K562 (cell line): ENCODE measurements around the gene LNPEP. TPM values are rescaled to one million over a fixed set of nuclear protein-coding genes. Genes with fewer than 3 reads are reported as not detected.

ENCODE experiments used
- FOXK1 ChIP-seq: sonication (generic); formaldehyde crosslinking; IDR thresholded peaks from 2 replicates; pipeline ENCODE4 v1.8.0; 2022; ENCODE audit warnings: missing genetic modification reagents, mild to moderate bottlenecking, borderline replicate concordance
- JUND ChIP-seq, 2 experiments: IDR thresholded peaks; 2 replicates in 1 of 2; 3 replicates in 1 of 2; pipeline ENCODE4 v1.6.1; 2011; ENCODE audit warnings: borderline replicate concordance in 2 of 2, low read depth in 2 of 2, low read length in 2 of 2, improper control_type of control experiment in 1 of 2, missing biosample characterization in 1 of 2, missing genetic modification characterization in 1 of 2, missing genetic modification reagents in 1 of 2
- PHF21A ChIP-seq: fragments of 450-650 bp; IDR thresholded peaks from 2 replicates; pipeline ENCODE4 v1.6.1; 2017; ENCODE audit warnings: low read depth, borderline replicate concordance
- RBBP5 ChIP-seq: fragments of 200-600 bp; sonication (generic); IDR thresholded peaks from 2 replicates; pipeline ENCODE4 v1.6.1; 2012; ENCODE audit warnings: borderline replicate concordance, mild to moderate bottlenecking, low read length, control low read depth, inconsistent platforms; ENCODE audit not compliant: insufficient read depth, poor library complexity, severe bottlenecking
- RUNX1 ChIP-seq: sonication (generic); IDR thresholded peaks from 2 replicates; pipeline ENCODE4 v1.6.1; 2016; ENCODE audit warnings: antibody characterized with exemption, low read depth
- ZNF217 ChIP-seq: sonication (generic); formaldehyde crosslinking; IDR thresholded peaks from 2 replicates; pipeline ENCODE4 v1.8.0; 2022; ENCODE audit warnings: mild to moderate bottlenecking, missing genetic modification reagents
- ZNF408 ChIP-seq: fragments of 250-450 bp; sonication (Bioruptor Pico); IDR thresholded peaks from 2 replicates; pipeline ENCODE4 v1.4.0; 2020; ENCODE audit warnings: low read depth, mild to moderate bottlenecking, moderate library complexity
- ZNF589 ChIP-seq: fragments of 200-800 bp; sonication (Bioruptor generic); IDR thresholded peaks from 2 replicates; pipeline ENCODE4 v1.6.1; 2016; ENCODE audit warnings: low read depth, missing genetic modification characterization, missing compliant biosample characterization
- ZNF785 ChIP-seq: fragments of 250-450 bp; sonication (Bioruptor Pico); IDR thresholded peaks from 2 replicates; pipeline ENCODE4 v1.4.0; 2020; ENCODE audit warnings: mild to moderate bottlenecking
- ZSCAN32 ChIP-seq: fragments of 450-650 bp; formaldehyde crosslinking; IDR thresholded peaks from 2 replicates; pipeline ENCODE4 v1.4.0; 2020; ENCODE audit warnings: mild to moderate bottlenecking, moderate library complexity
- polyA plus RNA-seq, 8 experiments: library from polyadenylated mRNA; depleted of rRNA in 4 of 8; stranded (reverse) in 5 of 8; unstranded in 3 of 8; fragments of >200 nt; fragmentation: Nextera tagmentation in 2 of 8; fragmentation: Illumina TruSeq in 1 of 8; extraction: Ambion mirVana in 2 of 8; extraction: Trizol in 1 of 8; gene quantifications; 2 replicates each; pipeline versions ENCODE4 v1.2.1 to v1.2.3, GENCODE V29; 2011 to 2014; ENCODE audit warnings: inconsistent platforms in 1 of 8, missing spikeins in 1 of 8
- total RNA-seq, 7 experiments: library from RNA; depleted of rRNA in 6 of 7; stranded (reverse); fragments of >200 nt in 6 of 7; fragmentation: Illumina TruSeq in 2 of 7; extraction: Trizol in 2 of 7; gene quantifications; 2 replicates each; pipeline versions ENCODE4 v1.2.1 to v1.2.3, GENCODE V29; 2011 to 2021; ENCODE audit warnings: low replicate concordance in 1 of 7
- TF ChIP-seq, protein P1 (sequence below): fragments of 200-800 bp; sonication (Bioruptor generic); IDR thresholded peaks from 2 replicates; pipeline ENCODE4 v1.6.1; 2016; ENCODE audit warnings: missing genetic modification characterization, missing compliant biosample characterization
- TF ChIP-seq, protein P2 (sequence below): sonication (generic); formaldehyde crosslinking; IDR thresholded peaks from 2 replicates; pipeline ENCODE4 v1.8.0; 2022; ENCODE audit warnings: mild to moderate bottlenecking, missing genetic modification reagents
- TF ChIP-seq, protein P3 (sequence below): fragments of 450-650 bp; conservative IDR thresholded peaks from 2 replicates; pipeline ENCODE4 v1.6.1; 2016; ENCODE audit warnings: missing genetic modification characterization, low read depth, mild to moderate bottlenecking, control low read depth, missing compliant biosample characterization
- TF ChIP-seq, protein P4 (sequence below): fragments of 450-650 bp; formaldehyde crosslinking; IDR thresholded peaks from 2 replicates; pipeline ENCODE4 v1.4.0; 2020; ENCODE audit warnings: mild to moderate bottlenecking, moderate library complexity
- TF ChIP-seq, protein P5 (sequence below): sonication (generic); formaldehyde crosslinking; IDR thresholded peaks from 2 replicates; pipeline ENCODE4 v1.8.0; 2023; ENCODE audit warnings: mild to moderate bottlenecking, missing genetic modification reagents

LNPEP gene
- total and polyA plus RNA-seq, 9 of the 15 experiments (the other 6 are each of a cell fraction or from before 2014, with no cell fraction given): 2.6 to 27.9 (median 11.2) TPM

DNA sequence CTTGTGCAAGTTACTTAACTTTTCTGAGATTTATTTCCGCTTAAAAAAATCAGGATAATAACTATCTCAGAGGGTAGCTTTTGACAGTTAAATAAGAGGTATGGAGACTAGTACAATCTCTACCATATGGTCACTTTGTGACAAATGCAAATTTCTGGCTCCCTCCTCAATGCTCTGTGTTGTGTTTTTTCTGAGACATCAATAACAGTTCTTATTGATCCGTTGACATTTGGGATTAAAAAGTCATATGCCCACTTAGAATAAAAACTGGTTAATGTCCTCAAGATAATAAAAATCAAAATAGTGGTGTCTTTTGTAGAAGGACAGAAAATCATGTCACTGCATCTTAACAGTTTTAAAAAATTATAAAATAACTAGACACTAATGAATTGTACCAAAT lies 24.7 kb upstream of the LNPEP start (continued):
- TF ChIP-seq, protein P1, sequence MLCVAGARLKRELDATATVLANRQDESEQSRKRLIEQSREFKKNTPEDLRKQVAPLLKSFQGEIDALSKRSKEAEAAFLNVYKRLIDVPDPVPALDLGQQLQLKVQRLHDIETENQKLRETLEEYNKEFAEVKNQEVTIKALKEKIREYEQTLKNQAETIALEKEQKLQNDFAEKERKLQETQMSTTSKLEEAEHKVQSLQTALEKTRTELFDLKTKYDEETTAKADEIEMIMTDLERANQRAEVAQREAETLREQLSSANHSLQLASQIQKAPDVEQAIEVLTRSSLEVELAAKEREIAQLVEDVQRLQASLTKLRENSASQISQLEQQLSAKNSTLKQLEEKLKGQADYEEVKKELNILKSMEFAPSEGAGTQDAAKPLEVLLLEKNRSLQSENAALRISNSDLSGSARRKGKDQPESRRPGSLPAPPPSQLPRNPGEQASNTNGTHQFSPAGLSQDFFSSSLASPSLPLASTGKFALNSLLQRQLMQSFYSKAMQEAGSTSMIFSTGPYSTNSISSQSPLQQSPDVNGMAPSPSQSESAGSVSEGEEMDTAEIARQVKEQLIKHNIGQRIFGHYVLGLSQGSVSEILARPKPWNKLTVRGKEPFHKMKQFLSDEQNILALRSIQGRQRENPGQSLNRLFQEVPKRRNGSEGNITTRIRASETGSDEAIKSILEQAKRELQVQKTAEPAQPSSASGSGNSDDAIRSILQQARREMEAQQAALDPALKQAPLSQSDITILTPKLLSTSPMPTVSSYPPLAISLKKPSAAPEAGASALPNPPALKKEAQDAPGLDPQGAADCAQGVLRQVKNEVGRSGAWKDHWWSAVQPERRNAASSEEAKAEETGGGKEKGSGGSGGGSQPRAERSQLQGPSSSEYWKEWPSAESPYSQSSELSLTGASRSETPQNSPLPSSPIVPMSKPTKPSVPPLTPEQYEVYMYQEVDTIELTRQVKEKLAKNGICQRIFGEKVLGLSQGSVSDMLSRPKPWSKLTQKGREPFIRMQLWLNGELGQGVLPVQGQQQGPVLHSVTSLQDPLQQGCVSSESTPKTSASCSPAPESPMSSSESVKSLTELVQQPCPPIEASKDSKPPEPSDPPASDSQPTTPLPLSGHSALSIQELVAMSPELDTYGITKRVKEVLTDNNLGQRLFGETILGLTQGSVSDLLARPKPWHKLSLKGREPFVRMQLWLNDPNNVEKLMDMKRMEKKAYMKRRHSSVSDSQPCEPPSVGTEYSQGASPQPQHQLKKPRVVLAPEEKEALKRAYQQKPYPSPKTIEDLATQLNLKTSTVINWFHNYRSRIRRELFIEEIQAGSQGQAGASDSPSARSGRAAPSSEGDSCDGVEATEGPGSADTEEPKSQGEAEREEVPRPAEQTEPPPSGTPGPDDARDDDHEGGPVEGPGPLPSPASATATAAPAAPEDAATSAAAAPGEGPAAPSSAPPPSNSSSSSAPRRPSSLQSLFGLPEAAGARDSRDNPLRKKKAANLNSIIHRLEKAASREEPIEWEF (CRISPR knock-in tag): no peak
- TF ChIP-seq ZNF217 (CRISPR knock-in tag) (no peak), PHF21A (no peak), RUNX1 (no peak), ZSCAN32 (CRISPR knock-in tag) (no peak), FOXK1 (CRISPR knock-in tag) (no peak), RBBP5 (no peak), ZNF589 (CRISPR knock-in tag) (no peak), ZNF408 (CRISPR knock-in tag) (no peak), JUND (IDR thresholded peaks at IDR 0.05; ENCODE audit: borderline replicate concordance, low read depth, low read length) (no peak), JUND (tag; IDR thresholded peaks at IDR 0.05; ENCODE audit: borderline replicate concordance, low read depth, low read length) (no peak), ZNF785 (CRISPR knock-in tag) (no peak)
- TF ChIP-seq, protein P2, sequence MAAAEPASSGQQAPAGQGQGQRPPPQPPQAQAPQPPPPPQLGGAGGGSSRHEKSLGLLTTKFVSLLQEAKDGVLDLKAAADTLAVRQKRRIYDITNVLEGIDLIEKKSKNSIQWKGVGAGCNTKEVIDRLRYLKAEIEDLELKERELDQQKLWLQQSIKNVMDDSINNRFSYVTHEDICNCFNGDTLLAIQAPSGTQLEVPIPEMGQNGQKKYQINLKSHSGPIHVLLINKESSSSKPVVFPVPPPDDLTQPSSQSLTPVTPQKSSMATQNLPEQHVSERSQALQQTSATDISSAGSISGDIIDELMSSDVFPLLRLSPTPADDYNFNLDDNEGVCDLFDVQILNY (CRISPR knock-in tag): no peak
- TF ChIP-seq, protein P3, sequence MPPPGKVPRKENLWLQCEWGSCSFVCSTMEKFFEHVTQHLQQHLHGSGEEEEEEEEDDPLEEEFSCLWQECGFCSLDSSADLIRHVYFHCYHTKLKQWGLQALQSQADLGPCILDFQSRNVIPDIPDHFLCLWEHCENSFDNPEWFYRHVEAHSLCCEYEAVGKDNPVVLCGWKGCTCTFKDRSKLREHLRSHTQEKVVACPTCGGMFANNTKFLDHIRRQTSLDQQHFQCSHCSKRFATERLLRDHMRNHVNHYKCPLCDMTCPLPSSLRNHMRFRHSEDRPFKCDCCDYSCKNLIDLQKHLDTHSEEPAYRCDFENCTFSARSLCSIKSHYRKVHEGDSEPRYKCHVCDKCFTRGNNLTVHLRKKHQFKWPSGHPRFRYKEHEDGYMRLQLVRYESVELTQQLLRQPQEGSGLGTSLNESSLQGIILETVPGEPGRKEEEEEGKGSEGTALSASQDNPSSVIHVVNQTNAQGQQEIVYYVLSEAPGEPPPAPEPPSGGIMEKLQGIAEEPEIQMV (tag): no peak
- TF ChIP-seq, protein P4, sequence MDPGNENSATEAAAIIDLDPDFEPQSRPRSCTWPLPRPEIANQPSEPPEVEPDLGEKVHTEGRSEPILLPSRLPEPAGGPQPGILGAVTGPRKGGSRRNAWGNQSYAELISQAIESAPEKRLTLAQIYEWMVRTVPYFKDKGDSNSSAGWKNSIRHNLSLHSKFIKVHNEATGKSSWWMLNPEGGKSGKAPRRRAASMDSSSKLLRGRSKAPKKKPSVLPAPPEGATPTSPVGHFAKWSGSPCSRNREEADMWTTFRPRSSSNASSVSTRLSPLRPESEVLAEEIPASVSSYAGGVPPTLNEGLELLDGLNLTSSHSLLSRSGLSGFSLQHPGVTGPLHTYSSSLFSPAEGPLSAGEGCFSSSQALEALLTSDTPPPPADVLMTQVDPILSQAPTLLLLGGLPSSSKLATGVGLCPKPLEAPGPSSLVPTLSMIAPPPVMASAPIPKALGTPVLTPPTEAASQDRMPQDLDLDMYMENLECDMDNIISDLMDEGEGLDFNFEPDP (CRISPR knock-in tag): no peak
- TF ChIP-seq, protein P5, sequence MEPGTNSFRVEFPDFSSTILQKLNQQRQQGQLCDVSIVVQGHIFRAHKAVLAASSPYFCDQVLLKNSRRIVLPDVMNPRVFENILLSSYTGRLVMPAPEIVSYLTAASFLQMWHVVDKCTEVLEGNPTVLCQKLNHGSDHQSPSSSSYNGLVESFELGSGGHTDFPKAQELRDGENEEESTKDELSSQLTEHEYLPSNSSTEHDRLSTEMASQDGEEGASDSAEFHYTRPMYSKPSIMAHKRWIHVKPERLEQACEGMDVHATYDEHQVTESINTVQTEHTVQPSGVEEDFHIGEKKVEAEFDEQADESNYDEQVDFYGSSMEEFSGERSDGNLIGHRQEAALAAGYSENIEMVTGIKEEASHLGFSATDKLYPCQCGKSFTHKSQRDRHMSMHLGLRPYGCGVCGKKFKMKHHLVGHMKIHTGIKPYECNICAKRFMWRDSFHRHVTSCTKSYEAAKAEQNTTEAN (CRISPR knock-in tag): no peak
